Neuron (in vitro differentiated cells): ENCODE data around the gene SRA1.
"Not testable (repeated sequence)": the region's sequence is repeated elsewhere in the genome, so short reads cannot be mapped to it uniquely, and the experiment has no call there.

ENCODE experiments used
- H2AFZ ChIP-seq: one replicate; pipeline ENCODE4 v1.6.1; 2013; ENCODE audit warnings: low read depth, mild to moderate bottlenecking, inconsistent platforms, low read length, moderate library complexity
- H3K27me3 ChIP-seq: one replicate; pipeline ENCODE4 v1.6.1; 2013; ENCODE audit warnings: low read length; ENCODE audit not compliant: insufficient read depth
- H3K36me3 ChIP-seq: one replicate; pipeline ENCODE4 v1.6.1; 2013; ENCODE audit warnings: low read length; ENCODE audit not compliant: insufficient read depth
- H3K4me1 ChIP-seq: one replicate; pipeline ENCODE4 v1.6.1; 2013; ENCODE audit warnings: low read length; ENCODE audit not compliant: insufficient read depth
- H3K4me3 ChIP-seq: 2 replicates; pipeline ENCODE4 v1.5.1; 2013; ENCODE audit warnings: mild to moderate bottlenecking, low read length, moderate library complexity
- H3K9me3 ChIP-seq: one replicate; pipeline ENCODE4 v1.6.1; 2013; ENCODE audit warnings: low read length

Gene SRA1

GRCh38 chr5:140590861-140591260, 33.6 kb upstream of the SRA1 start:
- no peaks in the 10 kb centered on the region for H3K36me3 ChIP-seq
- peaks cover 3% of the 10 kb centered on the region for H3K27me3 ChIP-seq
- H2AFZ ChIP-seq: no peak overlapping the region
- no peak overlapping the region for H3K4me3 ChIP-seq
- no peaks in the 10 kb centered on the region for H3K9me3 ChIP-seq
- H3K4me1 ChIP-seq: no peaks in the 10 kb centered on the region

- Histone ChIP-seq H3K4me1 (no peaks in the 10 kb centered on the region), H3K27me3 (no peaks in the 10 kb centered on the region), H3K36me3 (no peaks in the 10 kb centered on the region), H3K9me3 (no peaks in the 10 kb centered on the region), H3K4me3 (no peak overlapping the region), H2AFZ (no peak overlapping the region)
Observed at GRCh38 chr5:140588311-140589070, 31.2 kb upstream of the SRA1 start.

GRCh38 chr5:140587495-140587894, 30.2 kb upstream of the SRA1 start:
- Histone ChIP-seq H2AFZ (no peak overlapping the region), H3K9me3 (no peaks in the 10 kb centered on the region), H3K4me3 (no peak overlapping the region), H3K4me1 (no peaks in the 10 kb centered on the region), H3K27me3 (no peaks in the 10 kb centered on the region), H3K36me3 (no peaks in the 10 kb centered on the region)

GRCh38 chr5:140579188-140579747, 22.0 kb upstream of the SRA1 start:
- not testable (repeated sequence) for H3K9me3 ChIP-seq, H2AFZ ChIP-seq, H3K27me3 ChIP-seq, H3K4me3 ChIP-seq, H3K36me3 ChIP-seq, H3K4me1 ChIP-seq

GRCh38 chr5:140576776-140577201, 19.5 kb upstream of the SRA1 start:
- Histone ChIP-seq H3K4me1 (no peaks in the 10 kb centered on the region), H3K4me3 (no peak overlapping the region), H2AFZ (peak overlapping the region; percentile 69), H3K36me3 (no peaks in the 10 kb centered on the region), H3K9me3 (no peaks in the 10 kb centered on the region), H3K27me3 (no peaks in the 10 kb centered on the region)

GRCh38 chr5:140575309-140575708, 18.0 kb upstream of the SRA1 start:
- H3K4me1 ChIP-seq: no peaks in the 10 kb centered on the region
- H3K4me3 ChIP-seq: no peak overlapping the region
- H2AFZ ChIP-seq: no peak overlapping the region
- no peaks in the 10 kb centered on the region for H3K36me3 ChIP-seq
- no peaks in the 10 kb centered on the region for H3K9me3 ChIP-seq
- no peaks in the 10 kb centered on the region for H3K27me3 ChIP-seq

GRCh38 chr5:140574165-140574564, 16.9 kb upstream of the SRA1 start:
- no peaks in the 10 kb centered on the region for H3K27me3 ChIP-seq
- H3K4me1 ChIP-seq: no peaks in the 10 kb centered on the region
- no peaks in the 10 kb centered on the region for H3K36me3 ChIP-seq
- no peak overlapping the region for H2AFZ ChIP-seq
- H3K4me3 ChIP-seq: no peak overlapping the region
- H3K9me3 ChIP-seq: no peaks in the 10 kb centered on the region

- Histone ChIP-seq H3K27me3 (no peaks in the 10 kb centered on the region), H3K36me3 (no peaks in the 10 kb centered on the region), H3K4me1 (no peaks in the 10 kb centered on the region), H2AFZ (no peak overlapping the region), H3K4me3 (no peak overlapping the region), H3K9me3 (no peaks in the 10 kb centered on the region)
Observed at GRCh38 chr5:140573683-140574082, 16.4 kb upstream of the SRA1 start.

GRCh38 chr5:140571105-140571504, 13.8 kb upstream of the SRA1 start:
- Histone ChIP-seq H2AFZ (no peak overlapping the region), H3K36me3 (peaks cover 22% of the 10 kb centered on the region), H3K27me3 (no peaks in the 10 kb centered on the region), H3K4me3 (no peak overlapping the region), H3K4me1 (peaks cover 2% of the 10 kb centered on the region), H3K9me3 (no peaks in the 10 kb centered on the region)

- Histone ChIP-seq H3K27me3 (no peaks in the 10 kb centered on the region), H3K9me3 (no peaks in the 10 kb centered on the region), H3K4me1 (peaks cover 8% of the 10 kb centered on the region), H3K4me3 (no peak overlapping the region), H3K36me3 (peaks cover 22% of the 10 kb centered on the region), H2AFZ (no peak overlapping the region)
Observed at GRCh38 chr5:140570488-140570887, 13.2 kb upstream of the SRA1 start.

- H2AFZ ChIP-seq: no peak overlapping the region
- peaks cover 12% of the 10 kb centered on the region for H3K4me1 ChIP-seq
- H3K9me3 ChIP-seq: no peaks in the 10 kb centered on the region
- H3K27me3 ChIP-seq: no peaks in the 10 kb centered on the region
- H3K4me3 ChIP-seq: no peak overlapping the region
- H3K36me3 ChIP-seq: peaks cover 22% of the 10 kb centered on the region
Observed at GRCh38 chr5:140570058-140570457, 12.8 kb upstream of the SRA1 start.

GRCh38 chr5:140569197-140569596, 11.9 kb upstream of the SRA1 start:
- Histone ChIP-seq H3K4me3 (no peak overlapping the region), H3K27me3 (no peaks in the 10 kb centered on the region), H3K36me3 (peaks cover 22% of the 10 kb centered on the region), H3K4me1 (peaks cover 12% of the 10 kb centered on the region), H2AFZ (no peak overlapping the region), H3K9me3 (no peaks in the 10 kb centered on the region)

- Histone ChIP-seq H2AFZ (no peak overlapping the region), H3K36me3 (peaks cover 22% of the 10 kb centered on the region), H3K4me3 (no peak overlapping the region), H3K27me3 (no peaks in the 10 kb centered on the region), H3K9me3 (no peaks in the 10 kb centered on the region), H3K4me1 (peaks cover 17% of the 10 kb centered on the region)
Observed at GRCh38 chr5:140568443-140569063, 11.3 kb upstream of the SRA1 start.
